GM18861 (cell line): ENCODE data around the gene PEX12.
"Not testable (repeated sequence)": the region's sequence is repeated elsewhere in the genome, so short reads cannot be mapped to it uniquely, and the experiment has no call there.

Source experiments
- ATAC-seq: cut with Tn5 transposase; IDR thresholded peaks from one replicate; pipeline ENCODE4 v1.9.1; 2021; ENCODE audit not compliant: unreplicated experiment

PEX12 gene

DNA sequence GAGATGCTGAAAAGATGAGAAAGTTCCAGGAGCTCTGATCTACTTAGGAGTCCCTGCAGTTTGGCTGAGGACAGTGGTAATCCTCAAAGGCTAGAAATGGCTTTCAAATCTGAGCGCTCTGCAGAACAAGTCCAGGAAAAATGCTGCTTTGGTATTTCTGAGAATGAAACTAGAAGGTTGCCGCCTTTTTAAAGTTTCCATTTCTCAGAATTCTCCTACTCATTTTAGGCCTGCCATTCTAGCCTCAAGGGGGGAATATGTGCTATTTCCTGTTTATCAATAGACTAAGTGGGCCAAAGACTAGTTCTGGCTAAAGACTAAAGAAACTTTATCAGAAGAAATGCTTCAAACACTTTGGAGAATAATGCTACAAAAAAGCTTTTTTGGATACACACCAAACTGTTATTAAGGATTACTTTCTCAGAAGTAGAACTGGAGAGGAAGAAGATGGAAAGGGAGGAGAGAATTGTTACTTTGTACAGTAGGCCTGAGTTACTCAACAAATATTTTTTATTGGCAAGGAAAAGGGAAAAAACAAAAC is 40.7 kb downstream of the PEX12 start, which contains the start of gene SLFN12L:
TSS of gene SLFN12L (minus strand) at position 78 of the 541 bp plus-strand sequence. CDS start 15,314 bp downstream, outside the sequence.
- ATAC-seq: no peak

DNA sequence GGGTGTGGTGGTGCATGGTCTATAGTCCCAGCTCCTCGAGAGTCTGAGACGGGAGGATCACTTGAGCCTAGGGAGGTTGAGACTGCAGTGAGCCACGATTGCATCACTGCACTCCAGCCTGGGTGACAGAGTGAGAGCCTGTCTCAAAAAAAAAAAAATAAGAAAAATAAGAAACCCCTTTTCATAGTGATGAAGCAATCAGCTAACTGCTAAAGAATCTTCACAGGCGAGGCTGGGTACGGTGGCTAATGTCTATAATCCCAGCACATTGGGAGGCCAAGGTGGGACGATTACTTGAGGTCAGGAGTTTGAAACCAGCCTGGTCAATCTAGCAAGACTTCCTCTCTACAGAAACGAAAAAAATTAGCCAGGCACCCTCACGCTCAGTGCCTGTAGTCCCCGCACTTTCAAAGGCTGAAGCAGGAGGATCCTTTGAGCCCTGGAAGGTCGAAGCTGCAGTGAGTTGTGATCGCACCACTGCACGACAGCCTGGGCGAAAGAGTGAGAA is 41.7 kb downstream of the PEX12 start:
- no peak for ATAC-seq

DNA sequence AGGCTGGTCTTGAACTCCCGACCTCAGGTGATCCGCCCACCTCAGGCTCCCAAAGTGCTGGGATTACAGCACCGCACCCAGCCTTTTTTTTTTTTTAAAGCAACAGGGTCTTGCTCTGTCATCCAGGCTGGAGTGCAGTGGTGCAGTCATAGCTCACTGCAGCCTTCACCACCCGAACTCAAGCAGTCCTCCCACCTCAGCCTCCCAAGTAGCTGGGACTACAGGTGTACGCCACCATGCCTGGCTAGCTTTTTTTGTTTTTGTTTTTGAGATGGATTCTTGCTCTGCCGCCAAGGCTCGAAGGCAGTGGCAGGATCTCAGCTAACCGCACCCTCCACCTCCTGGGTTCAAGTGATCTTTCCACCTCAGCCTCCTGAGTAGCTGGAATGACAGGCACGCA is 43.0 kb downstream of the PEX12 start:
- ATAC-seq: not testable (repeated sequence)

DNA sequence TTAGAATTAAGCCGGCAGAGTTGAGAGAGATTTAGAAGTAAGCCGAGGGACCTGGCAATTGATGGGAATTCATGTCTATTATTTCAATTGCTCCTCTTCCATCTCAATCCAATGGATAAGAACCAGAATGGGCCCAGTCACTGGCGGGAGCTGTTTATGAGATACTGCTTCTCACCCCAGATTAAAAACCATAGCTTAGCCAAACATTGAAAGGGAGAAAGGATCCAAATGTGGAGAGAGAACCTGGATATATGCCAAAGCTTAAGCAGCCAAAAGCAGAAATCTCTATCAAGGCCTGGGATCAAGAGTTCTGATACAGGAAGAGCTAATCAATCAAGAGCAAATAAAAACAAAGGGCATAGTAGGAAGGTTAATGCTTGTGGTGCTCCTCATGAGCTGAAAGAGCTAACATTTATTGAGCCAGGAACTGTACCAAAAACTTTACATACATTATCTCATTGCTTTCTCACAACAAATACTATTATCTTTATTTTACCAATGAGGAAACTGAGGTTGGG is 43.7 kb downstream of the PEX12 start:
- ATAC-seq: no peak

DNA sequence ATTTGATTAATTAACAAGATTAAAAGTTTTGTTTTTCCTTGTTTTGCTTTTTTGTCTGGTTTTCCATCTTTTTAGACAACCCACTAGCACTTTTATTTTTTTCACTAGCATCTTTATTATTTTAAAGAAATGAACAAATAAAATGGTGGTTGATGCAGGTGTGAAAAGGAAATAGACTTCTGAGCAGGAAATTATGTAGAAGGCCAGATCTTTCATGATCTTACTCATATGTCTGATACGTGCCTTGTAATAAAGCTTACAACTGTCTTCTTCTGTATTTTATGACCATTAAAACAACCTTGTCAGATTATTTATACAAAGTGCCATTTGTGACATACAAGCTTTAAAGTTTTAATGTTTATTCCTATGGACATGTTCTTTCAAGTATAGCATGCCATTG is 47.2 kb downstream of the PEX12 start:
- no peak for ATAC-seq

DNA sequence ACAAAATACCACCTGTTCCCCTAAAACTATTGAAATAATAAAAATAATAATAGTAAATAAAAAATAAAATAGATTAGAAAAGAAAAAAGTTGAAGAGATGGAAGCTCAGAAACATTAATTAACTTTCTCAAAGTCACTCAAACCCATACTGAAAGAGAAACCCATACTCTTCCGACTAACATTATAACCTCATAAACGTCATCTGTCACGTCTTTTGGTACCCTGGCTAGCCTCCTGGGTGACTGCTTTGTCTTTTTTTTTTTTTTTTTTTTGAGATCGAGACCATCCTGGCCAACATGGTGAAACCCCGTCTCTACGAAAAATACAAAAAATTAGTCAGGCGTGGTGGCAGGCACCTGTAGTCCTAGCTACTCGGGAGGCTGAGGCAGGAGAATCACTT is 48.5 kb downstream of the PEX12 start:
- no peak for ATAC-seq

DNA sequence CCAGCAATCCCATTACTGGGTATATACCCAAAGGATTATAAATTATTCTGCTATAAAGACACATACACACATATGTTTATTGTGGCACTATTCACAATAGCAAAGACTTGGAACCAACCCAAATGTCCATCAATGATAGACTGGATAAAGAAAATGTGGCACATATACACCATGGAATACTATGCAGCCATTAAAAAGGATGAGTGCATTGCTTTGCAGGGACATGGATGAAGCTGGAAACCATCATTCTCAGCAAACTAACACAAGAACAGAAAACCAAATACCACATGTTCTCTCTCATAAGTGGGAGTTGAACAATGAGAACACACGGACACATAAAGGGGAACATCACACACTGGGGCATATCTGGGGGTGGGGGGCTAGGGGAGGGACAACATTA is 49.0 kb downstream of the PEX12 start:
- ATAC-seq: not testable (repeated sequence)
